IMR-90 (cell line): ENCODE measurements around the gene PLAGL1.

ENCODE experiments used
- POLR2A ChIP-seq: IDR thresholded peaks from 2 replicates; pipeline ENCODE4 v1.6.1; 2012; ENCODE audit warnings: mild to moderate bottlenecking, low read depth, low read length
- TF ChIP-seq, protein P1 (sequence below): conservative IDR thresholded peaks from 2 replicates; pipeline ENCODE4 v1.5.1; 2012; ENCODE audit warnings: mild to moderate bottlenecking, low read depth, low read length, improper control_type of control experiment

DNA sequence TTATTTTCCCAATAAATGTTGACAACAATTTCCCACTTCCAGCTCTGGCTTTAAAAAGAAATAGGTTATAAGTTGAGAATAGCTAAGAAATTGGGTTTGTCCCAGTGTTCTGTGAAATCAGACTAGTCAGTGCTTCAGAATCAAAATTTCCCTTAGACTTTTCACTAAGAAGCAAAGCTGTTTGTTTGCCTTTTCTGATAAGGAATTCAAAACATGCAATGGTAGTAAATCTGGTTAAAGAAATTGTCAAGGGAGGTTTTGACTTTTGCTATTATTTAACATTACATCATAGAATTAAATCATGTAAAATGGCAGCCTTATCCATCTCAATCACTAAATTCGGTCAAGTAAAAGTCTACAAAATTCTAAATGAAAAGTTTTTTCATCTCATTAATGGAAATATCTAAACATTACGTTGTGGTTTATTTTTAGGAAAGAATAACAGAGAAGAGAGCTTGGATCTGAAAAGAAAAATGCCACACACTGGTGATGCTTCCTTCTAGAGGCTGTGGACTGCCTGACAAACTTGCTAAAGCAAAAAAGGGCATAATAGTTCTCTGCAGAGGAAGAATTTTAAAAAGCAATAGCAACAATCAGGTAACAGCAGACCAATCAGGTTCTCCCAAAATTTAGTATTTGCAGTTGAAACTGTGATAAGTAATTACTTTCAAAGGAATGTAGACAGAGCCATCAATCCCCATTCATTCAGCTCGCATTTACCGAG lies 36.4 kb downstream of the PLAGL1 start:
- TF ChIP-seq, protein P1, sequence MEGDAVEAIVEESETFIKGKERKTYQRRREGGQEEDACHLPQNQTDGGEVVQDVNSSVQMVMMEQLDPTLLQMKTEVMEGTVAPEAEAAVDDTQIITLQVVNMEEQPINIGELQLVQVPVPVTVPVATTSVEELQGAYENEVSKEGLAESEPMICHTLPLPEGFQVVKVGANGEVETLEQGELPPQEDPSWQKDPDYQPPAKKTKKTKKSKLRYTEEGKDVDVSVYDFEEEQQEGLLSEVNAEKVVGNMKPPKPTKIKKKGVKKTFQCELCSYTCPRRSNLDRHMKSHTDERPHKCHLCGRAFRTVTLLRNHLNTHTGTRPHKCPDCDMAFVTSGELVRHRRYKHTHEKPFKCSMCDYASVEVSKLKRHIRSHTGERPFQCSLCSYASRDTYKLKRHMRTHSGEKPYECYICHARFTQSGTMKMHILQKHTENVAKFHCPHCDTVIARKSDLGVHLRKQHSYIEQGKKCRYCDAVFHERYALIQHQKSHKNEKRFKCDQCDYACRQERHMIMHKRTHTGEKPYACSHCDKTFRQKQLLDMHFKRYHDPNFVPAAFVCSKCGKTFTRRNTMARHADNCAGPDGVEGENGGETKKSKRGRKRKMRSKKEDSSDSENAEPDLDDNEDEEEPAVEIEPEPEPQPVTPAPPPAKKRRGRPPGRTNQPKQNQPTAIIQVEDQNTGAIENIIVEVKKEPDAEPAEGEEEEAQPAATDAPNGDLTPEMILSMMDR, result no peak
- TF ChIP-seq POLR2A, result no peak
